GM11168 (cell line): ENCODE results near the gene TMEM95.
"Not testable (repeated sequence)": the region's sequence is repeated elsewhere in the genome, so short reads cannot be mapped to it uniquely, and the experiment has no call there.

ENCODE experiments used
- in situ Hi-C: fragments of 300-500 bp; cut with MboI; formaldehyde crosslinking; loops from one replicate; pipeline ENCODE4 v1.12.0; 2022; ENCODE audit warnings: low sequenced_read_pairs; ENCODE audit not compliant: unreplicated experiment

TMEM95 gene

DNA sequence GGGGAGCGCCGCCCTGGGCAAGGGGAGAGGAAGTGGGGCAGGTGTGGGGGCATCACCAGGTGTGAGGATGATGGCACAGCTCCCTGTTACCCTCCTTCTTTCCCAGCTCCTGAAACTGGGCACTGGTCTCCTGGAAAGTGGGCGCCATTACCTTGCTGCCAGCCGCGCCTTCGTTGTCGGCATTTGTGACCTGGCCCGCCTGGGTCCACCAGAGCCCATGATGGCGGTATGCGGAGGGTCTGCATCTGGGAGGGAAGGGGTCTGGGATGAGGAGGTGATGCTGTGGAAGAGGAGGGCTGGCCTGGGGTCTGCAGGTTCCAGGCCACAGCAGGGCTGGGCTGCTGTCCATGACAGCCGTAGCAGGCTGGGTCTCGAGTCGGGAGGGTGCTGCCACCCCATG is 13.1 kb upstream of the TMEM95 start:
- in situ Hi-C loops = no loop called here

GRCh38 chr17:7343250-7343649 is 11.7 kb upstream of the TMEM95 start:
- in situ Hi-C loops = no loop called here

DNA sequence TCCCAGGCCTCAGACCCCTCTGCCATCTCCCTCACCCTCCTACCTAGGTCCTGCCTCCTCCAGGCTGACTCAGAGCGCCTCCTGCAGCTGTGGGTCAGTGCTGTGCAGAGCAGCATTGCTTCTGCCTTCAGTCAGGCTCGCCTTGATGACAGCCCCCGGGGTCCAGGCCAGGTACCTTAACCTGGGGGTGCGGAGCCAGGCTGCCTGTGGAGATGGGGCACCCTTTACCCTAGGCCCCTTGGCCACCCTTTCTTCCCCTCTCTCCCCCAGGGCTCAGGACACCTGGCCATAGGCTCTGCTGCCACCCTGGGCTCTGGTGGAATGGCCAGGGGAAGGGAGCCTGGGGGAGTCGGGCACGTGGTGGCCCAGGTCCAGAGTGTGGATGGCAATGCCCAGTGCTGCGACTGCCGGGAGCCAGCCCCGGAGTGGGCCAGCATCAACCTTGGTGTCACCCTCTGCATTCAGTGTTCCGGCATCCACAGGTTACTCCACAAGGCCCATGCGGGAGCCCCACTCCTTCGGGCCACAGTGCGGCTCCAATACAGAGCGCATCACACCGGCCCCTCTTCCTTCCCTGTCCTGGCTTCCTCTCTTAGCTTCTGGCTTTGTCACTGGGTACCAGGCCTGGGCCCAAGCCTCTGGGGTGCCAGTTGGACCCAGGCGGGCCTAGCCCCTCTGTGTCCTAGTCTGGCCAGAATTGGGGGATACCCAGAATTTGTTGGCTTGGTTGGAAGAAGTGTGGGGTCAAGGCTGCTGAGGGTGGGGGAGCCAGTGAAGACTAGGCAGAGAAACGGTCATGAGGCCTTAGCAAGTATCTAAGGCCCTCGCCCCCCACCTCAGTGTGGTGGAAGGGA is 8.0 kb upstream of the TMEM95 start:
- in situ Hi-C loops = no loop called here

DNA sequence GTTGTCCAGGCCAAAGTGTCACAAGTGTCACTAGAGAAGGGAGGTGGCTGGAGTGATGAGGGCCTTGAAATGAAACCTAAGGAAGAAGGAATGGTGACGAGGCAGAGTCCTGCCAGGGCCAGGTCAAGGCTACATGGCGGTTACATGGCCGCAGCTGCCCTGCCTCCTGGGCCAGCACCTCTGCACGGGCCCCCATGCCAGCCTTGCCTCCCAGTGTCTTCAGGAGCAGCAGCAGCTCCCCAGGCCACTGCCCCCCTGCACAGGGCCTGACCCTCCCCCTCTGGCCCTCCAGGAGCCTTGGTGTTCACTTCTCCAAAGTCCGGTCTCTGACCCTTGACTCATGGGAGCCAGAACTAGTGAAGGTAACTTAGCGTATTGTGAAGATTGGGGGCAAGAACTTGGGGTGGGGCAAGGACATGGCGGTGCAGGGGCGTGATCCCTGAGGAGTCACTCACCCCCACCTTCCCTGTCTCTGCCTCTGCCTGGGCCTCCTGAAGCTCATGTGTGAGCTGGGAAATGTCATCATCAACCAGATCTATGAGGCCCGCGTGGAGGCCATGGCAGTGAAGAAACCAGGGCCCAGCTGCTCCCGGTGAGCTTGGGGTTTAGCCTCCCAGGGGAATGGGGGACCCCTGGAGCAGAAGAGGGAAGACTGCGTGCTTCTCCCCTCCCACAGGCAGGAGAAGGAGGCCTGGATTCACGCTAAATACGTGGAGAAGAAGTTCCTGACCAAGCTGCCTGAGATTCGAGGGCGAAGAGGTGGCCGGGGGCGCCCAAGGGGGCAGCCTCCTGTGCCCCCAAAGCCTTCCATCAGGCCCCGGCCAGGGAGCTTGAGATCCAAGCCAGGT is 7.1 kb upstream of the TMEM95 start:
- in situ Hi-C loops = no loop called here

DNA sequence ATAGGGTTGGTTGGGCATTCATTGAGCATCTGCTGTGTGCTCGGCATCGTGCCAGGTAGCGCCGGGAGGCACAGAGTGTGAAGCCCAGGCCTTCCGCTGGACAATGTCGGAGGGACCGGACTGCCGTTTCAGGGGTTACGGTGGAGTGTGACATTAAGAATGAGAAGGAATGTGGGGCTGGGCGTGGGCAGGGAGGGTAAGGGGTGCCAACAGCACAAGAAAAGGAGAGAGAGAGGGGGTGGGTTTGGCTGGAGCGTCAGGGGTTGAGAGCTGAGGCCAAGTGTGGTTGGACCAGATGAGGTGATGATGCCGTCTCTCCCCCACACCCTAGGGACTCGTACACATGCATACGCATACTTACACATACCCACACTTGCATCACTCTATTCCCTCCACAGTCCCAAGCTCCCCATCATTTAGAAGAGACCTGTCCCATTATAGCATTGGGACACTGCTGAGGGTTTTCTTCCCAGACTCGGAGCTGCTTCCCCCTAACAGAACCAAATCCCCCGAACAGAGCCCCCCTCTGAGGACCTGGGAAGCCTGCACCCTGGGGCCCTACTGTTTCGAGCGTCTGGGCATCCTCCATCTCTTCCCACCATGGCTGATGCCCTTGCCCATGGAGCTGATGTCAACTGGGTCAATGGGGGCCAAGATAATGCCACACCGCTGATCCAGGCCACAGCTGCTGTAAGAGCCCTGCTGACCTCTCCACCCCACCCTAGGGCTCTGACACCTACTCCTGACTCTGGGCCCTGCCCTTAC is 6.3 kb upstream of the TMEM95 start:
- in situ Hi-C loops = no loop called here

DNA sequence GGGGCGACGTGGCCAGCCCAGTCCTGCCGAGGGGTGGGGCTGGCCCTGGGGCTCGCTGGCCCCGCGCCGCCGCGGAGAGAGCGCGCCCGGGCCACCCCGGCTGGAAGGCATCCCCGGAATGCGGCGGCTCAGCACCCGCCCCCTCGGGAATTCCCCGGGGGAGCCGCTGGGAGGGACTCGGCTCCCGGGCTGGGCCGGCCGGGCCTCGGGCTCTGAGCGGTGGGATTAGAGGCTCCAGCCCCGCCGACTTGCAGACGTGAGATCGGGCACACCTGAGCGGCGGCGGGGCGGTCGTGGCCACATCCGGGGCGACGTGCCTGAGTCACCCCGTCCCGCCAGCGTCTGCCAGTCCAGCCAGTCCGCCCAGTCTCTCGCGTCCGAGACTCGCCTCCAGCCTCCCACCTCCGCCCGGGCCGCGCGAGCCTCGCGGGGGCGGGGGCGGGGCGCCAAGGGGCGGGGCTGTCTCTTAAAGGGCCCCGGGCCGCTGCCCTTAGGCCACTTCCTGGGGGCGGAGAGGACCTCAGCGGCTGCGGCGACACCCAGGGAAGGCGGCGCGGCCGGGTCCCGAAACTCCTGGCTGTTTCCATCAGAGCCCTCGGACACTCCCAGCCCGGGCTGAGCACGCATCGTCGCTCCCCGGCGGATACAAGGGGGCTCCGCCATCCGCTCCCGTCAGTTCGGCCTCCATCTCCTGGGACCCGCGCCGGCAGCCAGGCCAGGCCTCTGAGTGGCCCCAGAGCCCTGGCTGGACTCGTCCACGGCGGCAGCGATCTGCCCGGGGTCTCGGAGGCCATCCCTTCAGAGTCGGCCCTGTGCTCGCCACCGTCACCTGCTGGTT is 3.1 kb upstream of the TMEM95 start, which contains the start of gene KCTD11:
KCTD11 (plus strand) TSS at position 498 of the 838 bp plus-strand sequence.
- in situ Hi-C loops = no loop called here

DNA sequence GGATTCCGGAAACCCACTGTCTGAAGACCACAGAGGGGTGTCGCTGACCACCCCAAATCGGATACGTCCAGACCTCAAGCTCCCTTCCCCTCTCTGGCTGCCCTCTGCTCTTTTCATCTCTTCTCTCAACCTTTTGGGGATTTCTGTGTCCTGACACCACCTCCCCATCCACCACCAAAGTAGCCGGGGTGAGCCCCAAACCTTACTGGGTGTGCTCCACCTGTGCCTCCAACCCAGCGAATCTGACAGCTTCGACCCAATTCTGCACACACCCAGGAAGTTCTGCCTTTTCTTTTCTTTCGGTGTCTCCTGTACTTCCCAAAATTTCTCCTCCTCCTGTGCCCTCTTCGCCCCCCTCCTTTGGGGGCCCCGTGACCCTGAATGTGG is 2.5 kb upstream of the TMEM95 start:
- in situ Hi-C loops = no loop called here

DNA sequence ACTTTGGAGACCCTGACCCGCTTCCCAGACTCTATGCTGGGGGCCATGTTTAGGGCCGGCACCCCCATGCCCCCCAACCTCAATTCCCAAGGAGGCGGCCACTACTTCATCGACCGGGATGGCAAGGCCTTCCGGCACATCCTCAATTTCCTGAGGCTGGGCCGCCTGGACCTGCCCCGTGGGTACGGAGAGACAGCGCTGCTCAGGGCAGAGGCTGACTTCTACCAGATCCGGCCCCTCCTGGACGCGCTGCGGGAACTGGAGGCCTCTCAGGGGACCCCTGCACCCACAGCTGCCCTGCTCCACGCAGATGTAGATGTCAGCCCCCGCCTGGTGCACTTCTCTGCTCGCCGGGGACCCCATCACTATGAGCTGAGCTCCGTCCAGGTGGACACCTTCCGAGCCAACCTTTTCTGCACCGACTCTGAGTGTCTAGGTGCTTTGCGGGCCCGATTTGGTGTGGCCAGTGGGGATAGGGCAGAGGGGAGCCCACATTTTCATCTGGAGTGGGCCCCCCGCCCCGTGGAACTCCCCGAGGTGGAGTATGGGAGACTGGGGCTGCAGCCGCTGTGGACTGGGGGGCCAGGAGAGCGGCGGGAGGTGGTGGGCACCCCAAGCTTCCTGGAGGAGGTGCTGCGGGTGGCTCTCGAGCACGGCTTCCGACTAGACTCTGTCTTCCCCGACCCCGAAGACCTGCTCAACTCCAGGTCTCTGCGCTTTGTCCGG is 1.9 kb upstream of the TMEM95 start:
- in situ Hi-C loops = no loop called here

DNA sequence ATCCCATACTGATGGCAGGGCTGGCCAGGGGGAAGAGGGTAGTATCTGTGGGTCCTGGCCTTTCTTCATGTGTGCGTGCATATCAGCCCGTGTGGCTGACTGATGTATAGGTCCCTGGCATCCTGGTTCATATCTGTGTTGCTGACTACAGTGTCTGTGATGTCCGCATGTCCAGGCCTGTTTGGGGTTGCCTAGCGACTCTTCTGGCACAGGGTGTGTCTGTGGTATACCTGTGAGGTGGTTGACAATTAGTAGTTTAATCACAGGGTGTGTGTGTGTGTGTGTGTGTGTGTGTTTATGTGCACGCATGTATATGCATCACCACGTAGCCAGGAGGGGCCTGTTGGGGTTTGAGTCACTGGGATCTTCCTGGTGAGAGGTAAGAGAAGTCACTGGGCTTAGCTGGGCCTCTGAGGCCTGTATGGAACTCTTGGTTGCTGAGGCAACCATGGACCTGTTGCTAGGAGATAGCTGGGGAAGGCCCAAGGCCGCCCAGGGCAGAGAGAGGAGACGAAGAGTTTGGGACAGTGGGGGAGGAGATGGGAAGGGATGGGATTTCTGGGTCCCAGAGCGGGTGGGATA is 603 bp upstream of the TMEM95 start:
- in situ Hi-C loops = no loop called here

DNA sequence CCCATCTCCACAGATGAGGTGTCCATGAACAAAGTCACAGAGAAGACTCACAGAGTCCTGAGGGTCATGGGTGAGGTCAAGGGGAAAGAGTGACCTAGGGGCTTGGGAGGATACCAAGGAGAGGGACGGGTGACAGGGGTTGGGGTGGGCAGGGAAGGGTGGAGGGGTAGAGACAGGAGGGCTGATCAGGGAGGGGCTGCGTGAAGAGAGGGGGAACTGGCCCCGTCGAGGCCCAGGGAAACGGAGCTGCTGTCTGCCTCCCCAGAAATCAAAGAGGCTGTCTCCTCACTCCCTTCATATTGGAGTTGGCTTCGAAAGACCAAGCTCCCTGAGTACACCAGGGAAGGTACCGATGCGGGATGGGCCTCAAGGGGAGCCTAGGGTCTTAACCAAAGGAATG is 617 bp downstream of the TMEM95 start:
- in situ Hi-C loops = no loop called here

DNA sequence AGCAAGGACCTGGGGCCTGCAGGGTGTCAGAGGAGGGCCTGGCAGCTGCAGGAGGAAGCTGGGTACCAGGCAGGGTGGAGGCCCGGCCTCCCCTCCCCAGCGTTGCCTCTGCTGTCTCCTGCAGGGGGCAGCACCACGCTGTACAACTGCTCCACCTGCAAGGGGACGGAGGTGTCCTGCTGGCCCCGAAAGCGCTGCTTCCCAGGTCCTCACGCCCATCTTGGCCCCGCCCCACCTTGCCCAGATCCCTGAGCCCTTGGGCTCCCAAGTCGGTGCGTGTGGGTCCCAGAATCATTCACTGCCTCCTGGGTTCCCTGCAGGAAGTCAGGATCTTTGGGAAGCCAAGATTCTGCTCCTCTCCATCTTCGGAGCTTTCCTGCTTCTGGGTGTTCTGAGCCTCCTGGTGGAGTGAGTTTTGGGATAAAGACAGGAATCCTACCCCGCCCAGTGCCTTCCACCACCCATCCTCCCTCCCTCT is 1.2 kb downstream of the TMEM95 start:
- in situ Hi-C loops = no loop called here

GRCh38 chr17:7356756-7357155 is 1.8 kb downstream of the TMEM95 start:
- in situ Hi-C loops = no loop called here

DNA sequence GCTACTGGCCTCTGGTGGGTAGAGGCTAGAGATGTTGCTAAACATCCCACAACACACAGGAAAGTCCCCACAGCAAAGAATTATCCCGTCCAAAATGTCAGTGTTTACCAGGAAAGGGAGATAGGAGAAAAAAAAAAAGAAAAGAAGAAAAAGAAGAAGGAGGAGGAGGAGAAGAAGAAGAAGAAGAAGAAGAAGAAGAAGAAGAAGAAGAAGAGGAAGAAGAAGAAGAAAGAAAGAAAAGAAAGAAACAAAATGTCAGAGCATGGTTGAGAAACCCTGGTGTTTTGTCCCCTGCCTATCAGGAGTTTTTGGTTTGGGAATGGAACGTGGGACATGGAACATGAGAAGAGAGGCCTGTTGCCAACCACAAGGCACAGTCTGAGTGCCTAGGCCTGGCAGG is 2.4 kb downstream of the TMEM95 start:
- in situ Hi-C loops = no loop called here

DNA sequence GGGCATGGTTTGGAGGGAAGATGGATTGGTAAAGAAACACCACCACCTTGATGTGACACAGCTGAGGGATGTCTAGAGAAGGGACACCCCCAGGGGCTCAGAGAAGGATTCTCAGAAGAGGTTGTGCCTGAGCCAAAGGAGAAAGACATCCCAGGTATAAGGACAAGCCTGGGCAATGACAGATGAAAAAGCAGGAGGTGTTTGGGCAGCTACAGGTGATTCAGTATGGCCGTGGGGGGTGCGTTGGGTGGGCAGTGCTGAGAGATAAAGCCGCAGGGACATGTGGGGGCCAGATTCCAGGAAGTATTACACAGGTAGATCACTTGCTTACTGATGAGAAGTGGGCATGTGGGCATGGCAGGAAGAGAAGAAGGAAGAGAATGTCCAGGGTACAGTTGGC is 7.0 kb downstream of the TMEM95 start:
- in situ Hi-C loops = no loop called here

GRCh38 chr17:7363311-7363710 is 8.4 kb downstream of the TMEM95 start:
- in situ Hi-C loops = no loop called here

GRCh38 chr17:7365963-7366362 is 11.0 kb downstream of the TMEM95 start:
- in situ Hi-C loops = not testable (repeated sequence)

GRCh38 chr17:7367083-7367482 is 12.1 kb downstream of the TMEM95 start:
- in situ Hi-C loops = no loop called here

GRCh38 chr17:7367918-7368598 is 13.1 kb downstream of the TMEM95 start:
- in situ Hi-C loops = no loop called here
